Measurements from ENCODE around the gene ZBTB5. TPM values are rescaled to one million over a fixed set of nuclear protein-coding genes. Genes with fewer than 3 reads are reported as not detected.

Gene ZBTB5
- total and polyA plus RNA-seq, 2 donors (not counting 1 experiment from before 2014, with no cell fraction given), result 5.1 to 7.3 TPM

- H3K27ac ChIP-seq (ENCODE audit: insufficient read depth, low read length), result no peak overlapping the region
- peaks cover 29% of the 10 kb centered on the region for H3K79me2 ChIP-seq (ENCODE audit: control insufficient read depth, insufficient read depth, low read length)
- no peak overlapping the region for H2AFZ ChIP-seq (ENCODE audit: low read length)
- H3K4me2 ChIP-seq (ENCODE audit: extremely low read depth, insufficient read depth, low read length), result no peak overlapping the region
- no peak for DNase-seq (ENCODE audit: low read depth in 2 of 2)
- H3K4me1 ChIP-seq (ENCODE audit: control insufficient read depth, extremely low read depth, insufficient read depth, low read length), result peaks cover 10% of the 10 kb centered on the region
- no peak for TF ChIP-seq CTCF (conservative IDR thresholded peaks at IDR 0.05 in 1 of 2, IDR thresholded peaks at IDR 0.05 in 1 of 2; ENCODE audit: low read depth in 1 of 2, low read length in 2 of 2)
- TF ChIP-seq EZH2 (IDR thresholded peaks at IDR 0.05; ENCODE audit: low read length, missing control alignments), result no peak
- H3K9me3 ChIP-seq (ENCODE audit: control insufficient read depth, insufficient read depth, low read depth, low read length), result no peaks in the 10 kb centered on the region
- H3K36me3 ChIP-seq (ENCODE audit: control insufficient read depth, insufficient read depth, low read length), result no peaks in the 10 kb centered on the region
- H3K27me3 ChIP-seq (ENCODE audit: control insufficient read depth, insufficient read depth, low read length), result no peaks in the 10 kb centered on the region
- no peaks in the 10 kb centered on the region for H4K20me1 ChIP-seq (ENCODE audit: control insufficient read depth, extremely low read depth, insufficient read depth, low read length)
- H3K4me3 ChIP-seq (replicated peaks in 1 of 4; ENCODE audit: control extremely low read depth in 1 of 4, insufficient read depth in 1 of 4, low read depth in 3 of 4, low read length in 4 of 4), result no peak overlapping the region
- H3K9ac ChIP-seq (ENCODE audit: insufficient read depth, low read length), result no peak overlapping the region
Measured at GRCh38 chr9:37420271-37421215, 44.7 kb downstream of the ZBTB5 start.

GRCh38 chr9:37419204-37419603 lies 46.0 kb downstream of the ZBTB5 start:
- H3K4me2 ChIP-seq (ENCODE audit: extremely low read depth, insufficient read depth, low read length), result no peak overlapping the region

More at GRCh38 chr9:37419204-37419603, 46.0 kb downstream of the ZBTB5 start:
- Histone ChIP-seq H4K20me1 (ENCODE audit: control insufficient read depth, extremely low read depth, insufficient read depth, low read length) (no peaks in the 10 kb centered on the region), H3K27me3 (ENCODE audit: control insufficient read depth, insufficient read depth, low read length) (no peaks in the 10 kb centered on the region), H2AFZ (ENCODE audit: low read length) (no peak overlapping the region), H3K4me1 (ENCODE audit: control insufficient read depth, extremely low read depth, insufficient read depth, low read length) (peaks cover 10% of the 10 kb centered on the region), H3K79me2 (ENCODE audit: control insufficient read depth, insufficient read depth, low read length) (peaks cover 17% of the 10 kb centered on the region), H3K27ac (ENCODE audit: insufficient read depth, low read length) (no peak overlapping the region), H3K9ac (ENCODE audit: insufficient read depth, low read length) (no peak overlapping the region), H3K36me3 (ENCODE audit: control insufficient read depth, insufficient read depth, low read length) (no peaks in the 10 kb centered on the region), H3K4me3 (replicated peaks in 1 of 4; ENCODE audit: control extremely low read depth in 1 of 4, insufficient read depth in 1 of 4, low read depth in 3 of 4, low read length in 4 of 4) (no peak overlapping the region), H3K9me3 (ENCODE audit: control insufficient read depth, insufficient read depth, low read depth, low read length) (no peaks in the 10 kb centered on the region)
- TF ChIP-seq EZH2 (IDR thresholded peaks at IDR 0.05; ENCODE audit: low read length, missing control alignments), result no peak
- TF ChIP-seq CTCF (conservative IDR thresholded peaks at IDR 0.05 in 1 of 2, IDR thresholded peaks at IDR 0.05 in 1 of 2; ENCODE audit: low read depth in 1 of 2, low read length in 2 of 2), result no peak
- DNase-seq (ENCODE audit: low read depth in 2 of 2), result no peak

Measured in fibroblast of lung (primary cell).